ENCODE data around the gene OGFOD3.

GRCh38 chr17:82354804-82355308, 63.5 kb downstream of the OGFOD3 start:
- TF ChIP-seq REST (IDR thresholded peaks at IDR 0.05; ENCODE audit: unreplicated experiment): no peak
- no peak for TF ChIP-seq CTCF (conservative IDR thresholded peaks at IDR 0.05; ENCODE audit: low read depth in 2 of 2)
- TF ChIP-seq EZH2 (IDR thresholded peaks at IDR 0.05; ENCODE audit: low read depth, unreplicated experiment): no peak
- no peak for TF ChIP-seq EZH2phosphoT487 (IDR thresholded peaks at IDR 0.05; ENCODE audit: unreplicated experiment)
- no peak for TF ChIP-seq POLR2AphosphoS5 (IDR thresholded peaks at IDR 0.05; ENCODE audit: low read depth)
- no peak for TF ChIP-seq CREB1 (CRISPR knock-in tag; IDR thresholded peaks at IDR 0.05; ENCODE audit: low read depth)
- TF ChIP-seq, protein P1, sequence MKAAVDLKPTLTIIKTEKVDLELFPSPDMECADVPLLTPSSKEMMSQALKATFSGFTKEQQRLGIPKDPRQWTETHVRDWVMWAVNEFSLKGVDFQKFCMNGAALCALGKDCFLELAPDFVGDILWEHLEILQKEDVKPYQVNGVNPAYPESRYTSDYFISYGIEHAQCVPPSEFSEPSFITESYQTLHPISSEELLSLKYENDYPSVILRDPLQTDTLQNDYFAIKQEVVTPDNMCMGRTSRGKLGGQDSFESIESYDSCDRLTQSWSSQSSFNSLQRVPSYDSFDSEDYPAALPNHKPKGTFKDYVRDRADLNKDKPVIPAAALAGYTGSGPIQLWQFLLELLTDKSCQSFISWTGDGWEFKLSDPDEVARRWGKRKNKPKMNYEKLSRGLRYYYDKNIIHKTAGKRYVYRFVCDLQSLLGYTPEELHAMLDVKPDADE (IDR thresholded peaks at IDR 0.05): no peak
- no peak for TF ChIP-seq STAT1 (IDR thresholded peaks at IDR 0.05; ENCODE audit: unreplicated experiment)
- TF ChIP-seq ZNF331 (CRISPR knock-in tag; IDR thresholded peaks at IDR 0.05; ENCODE audit: low read depth): no peak
- no peak for TF ChIP-seq JUNB (IDR thresholded peaks at IDR 0.05; ENCODE audit: unreplicated experiment)
- TF ChIP-seq ZNF114 (CRISPR knock-in tag; IDR thresholded peaks at IDR 0.05): no peak
- TF ChIP-seq, protein P2, sequence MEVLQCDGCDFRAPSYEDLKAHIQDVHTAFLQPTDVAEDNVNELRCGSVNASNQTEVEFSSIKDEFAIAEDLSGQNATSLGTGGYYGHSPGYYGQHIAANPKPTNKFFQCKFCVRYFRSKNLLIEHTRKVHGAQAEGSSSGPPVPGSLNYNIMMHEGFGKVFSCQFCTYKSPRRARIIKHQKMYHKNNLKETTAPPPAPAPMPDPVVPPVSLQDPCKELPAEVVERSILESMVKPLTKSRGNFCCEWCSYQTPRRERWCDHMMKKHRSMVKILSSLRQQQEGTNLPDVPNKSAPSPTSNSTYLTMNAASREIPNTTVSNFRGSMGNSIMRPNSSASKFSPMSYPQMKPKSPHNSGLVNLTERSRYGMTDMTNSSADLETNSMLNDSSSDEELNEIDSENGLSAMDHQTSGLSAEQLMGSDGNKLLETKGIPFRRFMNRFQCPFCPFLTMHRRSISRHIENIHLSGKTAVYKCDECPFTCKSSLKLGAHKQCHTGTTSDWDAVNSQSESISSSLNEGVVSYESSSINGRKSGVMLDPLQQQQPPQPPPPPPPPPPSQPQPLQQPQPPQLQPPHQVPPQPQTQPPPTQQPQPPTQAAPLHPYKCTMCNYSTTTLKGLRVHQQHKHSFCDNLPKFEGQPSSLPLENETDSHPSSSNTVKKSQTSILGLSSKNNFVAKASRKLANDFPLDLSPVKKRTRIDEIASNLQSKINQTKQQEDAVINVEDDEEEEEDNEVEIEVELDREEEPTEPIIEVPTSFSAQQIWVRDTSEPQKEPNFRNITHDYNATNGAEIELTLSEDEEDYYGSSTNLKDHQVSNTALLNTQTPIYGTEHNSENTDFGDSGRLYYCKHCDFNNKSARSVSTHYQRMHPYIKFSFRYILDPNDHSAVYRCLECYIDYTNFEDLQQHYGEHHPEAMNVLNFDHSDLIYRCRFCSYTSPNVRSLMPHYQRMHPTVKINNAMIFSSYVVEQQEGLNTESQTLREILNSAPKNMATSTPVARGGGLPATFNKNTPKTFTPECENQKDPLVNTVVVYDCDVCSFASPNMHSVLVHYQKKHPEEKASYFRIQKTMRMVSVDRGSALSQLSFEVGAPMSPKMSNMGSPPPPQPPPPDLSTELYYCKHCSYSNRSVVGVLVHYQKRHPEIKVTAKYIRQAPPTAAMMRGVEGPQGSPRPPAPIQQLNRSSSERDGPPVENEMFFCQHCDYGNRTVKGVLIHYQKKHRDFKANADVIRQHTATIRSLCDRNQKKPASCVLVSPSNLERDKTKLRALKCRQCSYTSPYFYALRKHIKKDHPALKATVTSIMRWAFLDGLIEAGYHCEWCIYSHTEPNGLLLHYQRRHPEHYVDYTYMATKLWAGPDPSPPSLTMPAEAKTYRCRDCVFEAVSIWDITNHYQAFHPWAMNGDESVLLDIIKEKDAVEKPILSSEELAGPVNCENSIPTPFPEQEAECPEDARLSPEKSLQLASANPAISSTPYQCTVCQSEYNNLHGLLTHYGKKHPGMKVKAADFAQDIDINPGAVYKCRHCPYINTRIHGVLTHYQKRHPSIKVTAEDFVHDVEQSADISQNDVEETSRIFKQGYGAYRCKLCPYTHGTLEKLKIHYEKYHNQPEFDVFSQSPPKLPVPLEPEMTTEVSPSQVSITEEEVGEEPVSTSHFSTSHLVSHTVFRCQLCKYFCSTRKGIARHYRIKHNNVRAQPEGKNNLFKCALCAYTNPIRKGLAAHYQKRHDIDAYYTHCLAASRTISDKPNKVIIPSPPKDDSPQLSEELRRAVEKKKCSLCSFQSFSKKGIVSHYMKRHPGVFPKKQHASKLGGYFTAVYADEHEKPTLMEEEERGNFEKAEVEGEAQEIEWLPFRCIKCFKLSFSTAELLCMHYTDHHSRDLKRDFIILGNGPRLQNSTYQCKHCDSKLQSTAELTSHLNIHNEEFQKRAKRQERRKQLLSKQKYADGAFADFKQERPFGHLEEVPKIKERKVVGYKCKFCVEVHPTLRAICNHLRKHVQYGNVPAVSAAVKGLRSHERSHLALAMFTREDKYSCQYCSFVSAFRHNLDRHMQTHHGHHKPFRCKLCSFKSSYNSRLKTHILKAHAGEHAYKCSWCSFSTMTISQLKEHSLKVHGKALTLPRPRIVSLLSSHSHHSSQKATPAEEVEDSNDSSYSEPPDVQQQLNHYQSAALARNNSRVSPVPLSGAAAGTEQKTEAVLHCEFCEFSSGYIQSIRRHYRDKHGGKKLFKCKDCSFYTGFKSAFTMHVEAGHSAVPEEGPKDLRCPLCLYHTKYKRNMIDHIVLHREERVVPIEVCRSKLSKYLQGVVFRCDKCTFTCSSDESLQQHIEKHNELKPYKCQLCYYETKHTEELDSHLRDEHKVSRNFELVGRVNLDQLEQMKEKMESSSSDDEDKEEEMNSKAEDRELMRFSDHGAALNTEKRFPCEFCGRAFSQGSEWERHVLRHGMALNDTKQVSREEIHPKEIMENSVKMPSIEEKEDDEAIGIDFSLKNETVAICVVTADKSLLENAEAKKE (CRISPR knock-in tag; IDR thresholded peaks at IDR 0.05): no peak
- TF ChIP-seq NANOG (IDR thresholded peaks at IDR 0.05; ENCODE audit: borderline replicate concordance): no peak
